Prostate gland (tissue), 2 donors: ENCODE data around the gene IRX2. TPM values are rescaled to one million over a fixed set of nuclear protein-coding genes. Genes with fewer than 3 reads are reported as not detected.

Experiments
- DNase-seq: peaks from one replicate; pipeline ENCODE4 v3.0.0-alpha.2; 2019; ENCODE audit warnings: low spot score
- H3K27ac ChIP-seq, 2 donors: fragments of 200-600 bp; sonication (generic); 2 replicates each; pipeline ENCODE4 v1.5.1; 2017 to 2019
- H3K27me3 ChIP-seq: fragments of 200-600 bp; sonication (generic); replicated peaks from 2 replicates; pipeline ENCODE4 v1.5.1; 2019; ENCODE audit not compliant: insufficient read depth
- H3K36me3 ChIP-seq, 2 donors: fragments of 200-600 bp; sonication (generic); 1 replicate in 1 of 2; 2 replicates in 1 of 2; pipeline versions ENCODE4 v1.5.1 to v1.8.1; 2017 to 2019
- H3K4me1 ChIP-seq: fragments of 200-600 bp; sonication (generic); replicated peaks from 2 replicates; pipeline ENCODE4 v1.5.1; 2019
- H3K4me3 ChIP-seq, 2 donors: fragments of 200-600 bp; sonication (generic); 2 replicates each; pipeline ENCODE4 v1.5.1; 2017 to 2019
- H3K9me3 ChIP-seq: fragments of 200-600 bp; sonication (generic); 2 replicates; pipeline ENCODE4 v1.5.1; 2017
- CTCF ChIP-seq, 4 experiments: fragments of 200-600 bp in 2 of 4; fragments of 450-650 bp in 2 of 4; sonication (generic) in 2 of 4; IDR thresholded peaks; 1 replicate in 3 of 4; 2 replicates in 1 of 4; pipeline ENCODE4 v1.5.1; 2016 to 2019; ENCODE audit warnings: antibody characterized with exemption in 4 of 4, mild to moderate bottlenecking in 2 of 4, moderate library complexity in 2 of 4
- POLR2A ChIP-seq: fragments of 450-650 bp; IDR thresholded peaks from one replicate; pipeline ENCODE4 v1.6.1; 2016; ENCODE audit warnings: antibody characterized with exemption, mild to moderate bottlenecking
- POLR2AphosphoS5 ChIP-seq: sonication (generic); formaldehyde crosslinking; IDR thresholded peaks from one replicate; pipeline ENCODE4 v1.6.1; 2017; ENCODE audit warnings: antibody characterized with exemption
- WGBS: methylation state at CpG from one replicate; pipeline ENCODE4 v1.1.5; 2018; 5-methylcytosine and 5-hydroxymethylcytosine counted together
- intact Hi-C: fragments of 100-400 bp; cut with DNase I; formaldehyde crosslinking; loops from one replicate; pipeline ENCODE4 v1.14.2; 2022
- total RNA-seq, 2 donors: library from RNA; depleted of rRNA; stranded (reverse); fragments of >200 nt; gene quantifications; one replicate each; pipeline ENCODE4 v1.1.0, GENCODE V29; 2016

IRX2 gene
- total RNA-seq, 2 donors from 2014 or later = 10.2 to 20.6 TPM

GRCh38 chr5:2773327-2773726, 21.9 kb upstream of the IRX2 start:
- 73% methylated on average over 6 of the region's 6 CpGs for WGBS
- TF ChIP-seq POLR2AphosphoS5 = no peak
- TF ChIP-seq POLR2A = no peak
- TF ChIP-seq CTCF (IDR thresholded peaks at IDR 0.05) = no peak
- intact Hi-C loops = no loop called here
- Histone ChIP-seq H3K4me1 (no peaks in the 10 kb centered on the region), H3K27ac (no peak overlapping the region), H3K27me3 (no peaks in the 10 kb centered on the region), H3K4me3 (no peak overlapping the region), H3K9me3 (no peaks in the 10 kb centered on the region), H3K36me3 (no peaks in the 10 kb centered on the region)
- no peak for DNase-seq

GRCh38 chr5:2767089-2767488, 15.6 kb upstream of the IRX2 start:
- Histone ChIP-seq H3K4me1 (no peaks in the 10 kb centered on the region), H3K9me3 (no peaks in the 10 kb centered on the region), H3K36me3 (no peaks in the 10 kb centered on the region), H3K27me3 (no peaks in the 10 kb centered on the region), H3K4me3 (no peak overlapping the region), H3K27ac (no peak overlapping the region)
- TF ChIP-seq CTCF (IDR thresholded peaks at IDR 0.05) = no peak
- no peak for TF ChIP-seq POLR2A
- TF ChIP-seq POLR2AphosphoS5 = no peak
- 77% methylated on average over 6 of the region's 6 CpGs for WGBS
- DNase-seq = no peak
- intact Hi-C loops = no loop called here

- H3K36me3 ChIP-seq = no peaks in the 10 kb centered on the region
- DNase-seq = no peak
- WGBS = 87% methylated on average over 14 of the region's 15 CpGs
- intact Hi-C loops = no loop called here
- no peaks in the 10 kb centered on the region for H3K4me1 ChIP-seq
- no peaks in the 10 kb centered on the region for H3K27me3 ChIP-seq
- no peak for TF ChIP-seq POLR2AphosphoS5
- TF ChIP-seq CTCF (IDR thresholded peaks at IDR 0.05) = no peak
- no peak for TF ChIP-seq POLR2A
- no peak overlapping the region for H3K4me3 ChIP-seq
- no peaks in the 10 kb centered on the region for H3K9me3 ChIP-seq
- no peak overlapping the region for H3K27ac ChIP-seq
These were observed 13.1 kb upstream of the IRX2 start for GRCh38 chr5:2764581-2764980.

GRCh38 chr5:2763533-2763794, 12.0 kb upstream of the IRX2 start:
- no peak for DNase-seq
- WGBS = 82% methylated on average over 4 of the region's 4 CpGs
- Histone ChIP-seq H3K9me3 (no peaks in the 10 kb centered on the region), H3K4me3 (no peak overlapping the region), H3K27me3 (peaks cover 3% of the 10 kb centered on the region), H3K27ac (no peak overlapping the region), H3K4me1 (no peaks in the 10 kb centered on the region), H3K36me3 (no peaks in the 10 kb centered on the region)
- intact Hi-C loops = no loop called here
- TF ChIP-seq POLR2AphosphoS5 (no peak), CTCF (IDR thresholded peaks at IDR 0.05) (no peak), POLR2A (no peak)

- no peak overlapping the region for H3K27ac ChIP-seq
- 84% methylated on average over 12 of the region's 12 CpGs for WGBS
- peaks cover 4% of the 10 kb centered on the region for H3K27me3 ChIP-seq
- intact Hi-C loops = no loop called here
- no peaks in the 10 kb centered on the region for H3K9me3 ChIP-seq
- H3K36me3 ChIP-seq = no peaks in the 10 kb centered on the region
- no peak overlapping the region for H3K4me3 ChIP-seq
- no peak for TF ChIP-seq CTCF (IDR thresholded peaks at IDR 0.05)
- DNase-seq = no peak
- no peaks in the 10 kb centered on the region for H3K4me1 ChIP-seq
These were observed 11.5 kb upstream of the IRX2 start for GRCh38 chr5:2762744-2763532.
